Body of pancreas (tissue), 4 donors: Measurements from ENCODE around the gene GRID2. TPM values are rescaled to one million over a fixed set of nuclear protein-coding genes. Genes with fewer than 3 reads are reported as not detected.

ENCODE experiments used
- ATAC-seq: fragments of 150-250 bp; one replicate; pipeline ENCODE4 v1.9.1; 2016
- DNase-seq, 4 donors: peaks; one replicate each; pipeline ENCODE4 v3.0.0-alpha.2; 2019
- H3K27ac ChIP-seq, 4 donors: fragments of 200-600 bp; sonication (generic); 1 replicate in 3 of 4; 2 replicates in 1 of 4; pipeline versions ENCODE4 v1.5.1 to v1.6.1; 2016 to 2019; ENCODE audit warnings: mild to moderate bottlenecking in 1 of 4, mixed read lengths in 1 of 4, moderate library complexity in 1 of 4
- H3K27me3 ChIP-seq, 2 donors: fragments of 200-600 bp; sonication (generic); one replicate each; pipeline ENCODE4 v1.6.0; 2016; ENCODE audit warnings: mild to moderate bottlenecking in 1 of 2
- H3K36me3 ChIP-seq, 2 donors: fragments of 200-600 bp; sonication (generic); replicated peaks in 1 of 2; 2 replicates each; pipeline ENCODE4 v1.5.1; 2016; ENCODE audit warnings: low read depth in 2 of 2; ENCODE audit not compliant: insufficient read depth in 1 of 2
- H3K4me1 ChIP-seq: fragments of 200-600 bp; sonication (generic); one replicate; pipeline ENCODE4 v1.6.0; 2016
- H3K4me3 ChIP-seq, 2 donors: fragments of 200-600 bp; sonication (generic); 1 replicate in 1 of 2; 2 replicates in 1 of 2; pipeline ENCODE4 v1.5.1; 2016 to 2019
- H3K9me3 ChIP-seq, 3 donors: fragments of 200-600 bp; sonication (generic); 1 replicate in 2 of 3; 2 replicates in 1 of 3; pipeline ENCODE4 v1.5.1; 2016
- POLR2A ChIP-seq, 3 donors: fragments of 450-650 bp; IDR thresholded peaks; one replicate each; pipeline ENCODE4 v1.6.1; 2016; ENCODE audit warnings: antibody characterized with exemption in 3 of 3, mild to moderate bottlenecking in 2 of 3
- WGBS, 2 donors: methylation state at CpG; one replicate each; pipeline ENCODE4 v1.1.5; 2017; 5-methylcytosine and 5-hydroxymethylcytosine counted together
- intact Hi-C: fragments of 100-400 bp; cut with DNase I; formaldehyde crosslinking; loops from one replicate; pipeline ENCODE4 v1.15.1; 2023
- total RNA-seq, 2 donors: library from RNA; depleted of rRNA; stranded (reverse); fragments of >200 nt; gene quantifications; one replicate each; pipeline ENCODE4 v1.1.0, GENCODE V29; 2016
- TF ChIP-seq, protein P1 (sequence below), 7 experiments: fragments of 450-650 bp in 4 of 7; fragments of 200-600 bp in 3 of 7; sonication (generic) in 3 of 7; IDR thresholded peaks; one replicate each; pipeline ENCODE4 v1.5.1; 2016 to 2019; ENCODE audit warnings: antibody characterized with exemption in 7 of 7

The GRID2 gene
- total RNA-seq, 2 donors from 2014 or later = not detected

GRCh38 chr4:93698686-93699085, 1394.9 kb downstream of the GRID2 start:
- Histone ChIP-seq H3K27me3 (no peaks in the 10 kb centered on the region), H3K4me1 (no peaks in the 10 kb centered on the region), H3K9me3 (no peaks in the 10 kb centered on the region), H3K27ac (no peak overlapping the region), H3K36me3 (no peaks in the 10 kb centered on the region), H3K4me3 (no peak overlapping the region)
- TF ChIP-seq POLR2A (IDR thresholded peaks at IDR 0.05) = no peak
- TF ChIP-seq, protein P1, sequence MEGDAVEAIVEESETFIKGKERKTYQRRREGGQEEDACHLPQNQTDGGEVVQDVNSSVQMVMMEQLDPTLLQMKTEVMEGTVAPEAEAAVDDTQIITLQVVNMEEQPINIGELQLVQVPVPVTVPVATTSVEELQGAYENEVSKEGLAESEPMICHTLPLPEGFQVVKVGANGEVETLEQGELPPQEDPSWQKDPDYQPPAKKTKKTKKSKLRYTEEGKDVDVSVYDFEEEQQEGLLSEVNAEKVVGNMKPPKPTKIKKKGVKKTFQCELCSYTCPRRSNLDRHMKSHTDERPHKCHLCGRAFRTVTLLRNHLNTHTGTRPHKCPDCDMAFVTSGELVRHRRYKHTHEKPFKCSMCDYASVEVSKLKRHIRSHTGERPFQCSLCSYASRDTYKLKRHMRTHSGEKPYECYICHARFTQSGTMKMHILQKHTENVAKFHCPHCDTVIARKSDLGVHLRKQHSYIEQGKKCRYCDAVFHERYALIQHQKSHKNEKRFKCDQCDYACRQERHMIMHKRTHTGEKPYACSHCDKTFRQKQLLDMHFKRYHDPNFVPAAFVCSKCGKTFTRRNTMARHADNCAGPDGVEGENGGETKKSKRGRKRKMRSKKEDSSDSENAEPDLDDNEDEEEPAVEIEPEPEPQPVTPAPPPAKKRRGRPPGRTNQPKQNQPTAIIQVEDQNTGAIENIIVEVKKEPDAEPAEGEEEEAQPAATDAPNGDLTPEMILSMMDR (IDR thresholded peaks at IDR 0.05) = no peak
- DNase-seq (no peak), ATAC-seq (no peak)
- WGBS, 2 donors = 53% methylated on average over 1 of the region's 1 CpG
- intact Hi-C loops = no loop called here

DNA sequence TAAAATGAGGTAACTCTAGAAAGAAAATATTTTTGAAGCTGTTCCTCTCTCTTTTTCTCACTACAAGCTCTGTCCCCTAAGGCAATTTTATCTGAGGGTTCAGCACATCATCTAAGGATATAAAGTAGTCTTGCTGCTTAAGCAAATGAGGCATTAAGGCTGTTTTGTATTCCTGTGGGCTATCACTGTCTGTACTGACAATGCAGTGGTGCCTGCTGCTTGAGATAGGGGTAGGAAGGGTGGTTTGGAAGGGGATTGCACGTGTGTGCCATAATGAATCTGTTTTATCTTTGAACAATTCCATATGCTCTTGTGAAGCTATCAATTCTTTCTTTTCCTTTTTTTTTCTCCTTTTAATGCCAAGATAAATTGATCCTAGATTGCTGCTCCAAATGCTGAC, 1396.8 kb downstream of the GRID2 start:
- DNase-seq = no peak
- WGBS, 2 donors = 10 to 27% methylated on average over 1 of the region's 1 CpG
- Histone ChIP-seq H3K27ac (no peak overlapping the region), H3K4me3 (no peak overlapping the region), H3K27me3 (no peaks in the 10 kb centered on the region), H3K9me3 (no peaks in the 10 kb centered on the region), H3K4me1 (no peaks in the 10 kb centered on the region), H3K36me3 (no peaks in the 10 kb centered on the region)
- intact Hi-C loops = no loop called here
- TF ChIP-seq, protein P1 (IDR thresholded peaks at IDR 0.05) = no peak
- TF ChIP-seq POLR2A (IDR thresholded peaks at IDR 0.05) = no peak
- ATAC-seq = no peak

DNA sequence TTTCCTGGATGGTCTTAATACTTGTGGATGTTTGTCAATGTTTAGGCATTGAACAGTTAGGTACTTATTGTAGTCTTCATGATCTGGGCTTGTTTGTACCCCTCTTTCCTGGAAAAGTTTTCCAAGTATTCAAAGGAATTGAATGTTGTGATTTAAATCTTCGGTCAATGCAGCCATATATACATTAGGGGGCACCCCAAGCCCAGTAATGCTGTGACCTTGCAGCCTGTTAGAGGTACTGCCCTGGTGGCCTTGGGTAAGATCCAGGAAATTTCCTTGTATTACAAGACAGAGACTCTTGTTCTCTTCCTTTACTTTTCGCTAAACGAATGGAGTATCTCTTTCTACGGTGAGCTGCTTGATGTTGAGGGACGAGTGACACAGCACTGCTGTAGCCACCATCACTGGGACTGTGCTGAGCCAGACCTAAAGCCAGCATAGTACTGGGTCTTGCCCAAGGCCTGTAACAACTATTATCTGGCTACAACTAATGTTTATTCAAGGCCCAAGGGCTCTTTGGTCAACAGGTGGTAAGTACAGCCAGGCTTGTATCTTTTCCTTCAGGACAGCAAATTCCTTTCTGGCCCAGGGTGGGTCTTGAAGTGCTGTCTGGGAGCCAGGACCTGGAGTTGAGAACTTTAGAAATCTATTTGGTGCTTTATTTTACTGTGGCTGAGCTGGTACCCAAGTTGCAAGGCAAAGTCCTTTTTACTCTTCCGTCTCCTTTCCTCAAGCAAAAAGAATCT, 1406.5 kb downstream of the GRID2 start:
- Histone ChIP-seq H3K4me1 (no peaks in the 10 kb centered on the region), H3K9me3 (peaks cover 0 to 2% (median 0%) of the 10 kb centered on the region in 3 donors), H3K27ac (no peak overlapping the region), H3K36me3 (no peaks in the 10 kb centered on the region), H3K4me3 (no peak overlapping the region), H3K27me3 (no peaks in the 10 kb centered on the region)
- intact Hi-C loops = no loop called here
- ATAC-seq = no peak
- 62 to 71% methylated on average over 6 of the region's 6 CpGs for WGBS, 2 donors
- no peak for TF ChIP-seq POLR2A (IDR thresholded peaks at IDR 0.05)
- TF ChIP-seq, protein P1 (IDR thresholded peaks at IDR 0.05) = peak in 3 of 7 experiments; percentile 14 to 41 (median 30)
- DNase-seq = peak in 1 of 4 donors; percentile 8

DNA sequence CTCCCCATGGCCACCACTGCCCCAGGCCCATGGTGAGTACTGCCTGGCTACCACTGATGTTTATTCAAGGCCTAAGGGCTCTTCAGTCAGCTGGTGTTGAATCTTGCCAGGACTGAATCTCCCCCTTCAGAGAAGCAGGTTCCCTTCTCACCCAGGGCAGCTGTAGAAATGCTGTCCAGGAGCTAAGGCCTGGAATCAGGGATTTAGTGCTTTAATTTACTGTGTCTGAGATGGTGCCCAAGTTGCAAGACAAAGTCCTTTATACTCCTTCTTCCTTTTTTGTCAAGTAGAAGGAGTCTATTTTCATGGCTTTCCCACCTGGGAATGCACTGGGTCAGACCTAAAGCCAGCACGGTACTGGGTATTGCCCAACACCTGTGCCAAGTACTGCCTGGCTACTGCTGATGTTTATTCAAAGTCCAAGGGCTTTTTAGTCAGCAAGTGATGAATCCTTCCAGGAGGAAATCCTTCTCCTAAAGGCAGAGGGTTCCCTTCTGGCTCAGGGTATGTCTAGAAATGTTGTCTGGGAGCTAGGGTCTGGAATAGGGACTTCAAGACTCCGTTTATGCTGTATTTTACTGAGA, 1407.2 kb downstream of the GRID2 start:
- intact Hi-C loops = no loop called here
- TF ChIP-seq POLR2A (IDR thresholded peaks at IDR 0.05) = no peak
- TF ChIP-seq, protein P1 (IDR thresholded peaks at IDR 0.05) = no peak
- Histone ChIP-seq H3K4me3 (no peak overlapping the region), H3K4me1 (no peaks in the 10 kb centered on the region), H3K27me3 (no peaks in the 10 kb centered on the region), H3K9me3 (peaks cover 0 to 2% (median 0%) of the 10 kb centered on the region in 3 donors), H3K27ac (no peak overlapping the region), H3K36me3 (no peaks in the 10 kb centered on the region)
- WGBS, 2 donors = 48 to 53% methylated on average over 2 of the region's 2 CpGs
- ATAC-seq (no peak), DNase-seq (peak in 1 of 4 donors; percentile 15)
